ENCODE data around the gene SLC12A8. TPM values are rescaled to one million over a fixed set of nuclear protein-coding genes. Genes with fewer than 3 reads are reported as not detected.

The SLC12A8 gene
- total and polyA plus RNA-seq, 2 experiments from 2014 or later = 3.4 to 7.8 TPM

DNA sequence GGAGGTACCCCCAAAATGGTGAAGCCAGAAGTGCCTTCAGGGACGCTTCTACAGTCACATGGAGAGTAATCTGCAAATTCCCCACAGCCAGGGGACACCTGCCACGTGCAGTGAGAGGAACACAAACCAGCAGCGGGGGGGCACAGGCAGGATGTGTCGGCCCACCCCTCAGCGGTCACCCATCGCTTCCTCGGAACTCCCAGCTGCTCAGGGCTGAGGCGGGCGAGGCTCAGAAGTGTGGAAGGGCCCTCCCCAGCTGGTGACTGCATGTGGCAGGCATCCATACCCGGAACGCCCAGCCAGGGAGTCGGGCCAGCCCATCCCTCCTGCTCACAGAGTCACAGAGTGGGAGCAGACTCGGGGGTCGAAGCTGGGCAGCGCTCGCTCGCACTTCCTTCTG lies 63.7 kb downstream of the SLC12A8 start:
- Histone ChIP-seq H3K4me2 (ENCODE audit: unreplicated experiment) (peak overlapping the region; percentile 55), H3K4me3 (no peak overlapping the region), H3K27ac (peak overlapping the region; percentile 30; the same call in 1 of the 2 replicates), H2AFZ (peak overlapping the region; percentile 35), H3K27me3 (replicated peaks; ENCODE audit: insufficient read depth) (no peaks in the 10 kb centered on the region), H4K20me1 (ENCODE audit: insufficient read depth) (no peaks in the 10 kb centered on the region), H3K79me2 (ENCODE audit: insufficient read depth) (no peaks in the 10 kb centered on the region), H3K9me2 (ENCODE audit: insufficient read depth) (no peaks in the 10 kb centered on the region), H3K4me1 (ENCODE audit: insufficient read depth) (peaks cover 52% of the 10 kb centered on the region), H3F3A (ENCODE audit: insufficient read depth) (0 out of 2 replicates have a peak, but pooled peaks cover 21% of the 10 kb centered on the region), H3K36me3 (ENCODE audit: low read depth) (no peaks in the 10 kb centered on the region), H3K9ac (peak overlapping the region; percentile 46), H3K9me3 (ENCODE audit: low read depth) (no peaks in the 10 kb centered on the region)
- WGBS, 2 experiments (ENCODE audit: low coverage in 1 of 2, low lambda C conversion rate in 2 of 2, missing lambda C conversion rate in 2 of 2) = 10 to 13% methylated on average over 16 to 17 of the region's 17 CpGs
- DNase-seq = peak; percentile 88
- in situ Hi-C loops (cut with MboI) = no loop called here
- no peak for TF ChIP-seq EZH2phosphoT487 (IDR thresholded peaks at IDR 0.05; ENCODE audit: insufficient read depth, low read depth)
- no peak for TF ChIP-seq EZH2 (IDR thresholded peaks at IDR 0.05; ENCODE audit: insufficient read depth, poor library complexity, severe bottlenecking)

GRCh38 chr3:125148016-125148812 lies 64.3 kb downstream of the SLC12A8 start:
- H3K27ac ChIP-seq = no peak overlapping the region
- DNase-seq = peak; percentile 32

GRCh38 chr3:125147491-125147820 lies 65.1 kb downstream of the SLC12A8 start:
- no peaks in the 10 kb centered on the region for H3K9me2 ChIP-seq (ENCODE audit: insufficient read depth)
- H4K20me1 ChIP-seq (ENCODE audit: insufficient read depth) = no peaks in the 10 kb centered on the region
- H3K36me3 ChIP-seq (ENCODE audit: low read depth) = no peaks in the 10 kb centered on the region
- in situ Hi-C loops (cut with MboI) = no loop called here
- 0 out of 2 replicates have a peak, but pooled peaks cover 21% of the 10 kb centered on the region for H3F3A ChIP-seq (ENCODE audit: insufficient read depth)
- H2AFZ ChIP-seq = no peak overlapping the region
- DNase-seq = no peak
- 96% methylated on average over 6 of the region's 6 CpGs for WGBS, 2 experiments (ENCODE audit: low coverage in 1 of 2, low lambda C conversion rate in 2 of 2, missing lambda C conversion rate in 2 of 2)
- no peak overlapping the region for H3K9ac ChIP-seq
- H3K4me3 ChIP-seq = no peak overlapping the region
- no peaks in the 10 kb centered on the region for H3K27me3 ChIP-seq (replicated peaks; ENCODE audit: insufficient read depth)
- no peaks in the 10 kb centered on the region for H3K9me3 ChIP-seq (ENCODE audit: low read depth)
- H3K79me2 ChIP-seq (ENCODE audit: insufficient read depth) = no peaks in the 10 kb centered on the region
- H3K27ac ChIP-seq = no peak overlapping the region
- H3K4me2 ChIP-seq (ENCODE audit: unreplicated experiment) = no peak overlapping the region
- H3K4me1 ChIP-seq (ENCODE audit: insufficient read depth) = peaks cover 52% of the 10 kb centered on the region
- TF ChIP-seq EZH2phosphoT487 (IDR thresholded peaks at IDR 0.05; ENCODE audit: insufficient read depth, low read depth) (no peak), EZH2 (IDR thresholded peaks at IDR 0.05; ENCODE audit: insufficient read depth, poor library complexity, severe bottlenecking) (no peak)

More at GRCh38 chr3:125148016-125148812, 64.3 kb downstream of the SLC12A8 start:
- 0 out of 2 replicates have a peak, but pooled peaks cover 21% of the 10 kb centered on the region for H3F3A ChIP-seq (ENCODE audit: insufficient read depth)
- peak overlapping the region; percentile 46; the same call in 1 of the 2 replicates for H3K9ac ChIP-seq
- no peaks in the 10 kb centered on the region for H3K9me2 ChIP-seq (ENCODE audit: insufficient read depth)
- in situ Hi-C loops (cut with MboI) = no loop called here
- 83 to 85% methylated on average over 7 of the region's 7 CpGs for WGBS, 2 experiments (ENCODE audit: low coverage in 1 of 2, low lambda C conversion rate in 2 of 2, missing lambda C conversion rate in 2 of 2)
- TF ChIP-seq EZH2 (IDR thresholded peaks at IDR 0.05; ENCODE audit: insufficient read depth, poor library complexity, severe bottlenecking) (no peak), EZH2phosphoT487 (IDR thresholded peaks at IDR 0.05; ENCODE audit: insufficient read depth, low read depth) (no peak)
- H3K4me1 ChIP-seq (ENCODE audit: insufficient read depth) = peaks cover 53% of the 10 kb centered on the region
- no peaks in the 10 kb centered on the region for H4K20me1 ChIP-seq (ENCODE audit: insufficient read depth)
- peak overlapping the region; percentile 35 for H2AFZ ChIP-seq
- peak overlapping the region; percentile 22 for H3K4me2 ChIP-seq (ENCODE audit: unreplicated experiment)
- H3K79me2 ChIP-seq (ENCODE audit: insufficient read depth) = no peaks in the 10 kb centered on the region
- no peaks in the 10 kb centered on the region for H3K9me3 ChIP-seq (ENCODE audit: low read depth)
- H3K27me3 ChIP-seq (replicated peaks; ENCODE audit: insufficient read depth) = no peaks in the 10 kb centered on the region
- H3K4me3 ChIP-seq = no peak overlapping the region
- H3K36me3 ChIP-seq (ENCODE audit: low read depth) = no peaks in the 10 kb centered on the region

- DNase-seq = no peak
- Histone ChIP-seq H3K27ac (no peak overlapping the region), H3F3A (ENCODE audit: insufficient read depth) (0 out of 2 replicates have a peak, but pooled peaks cover 16% of the 10 kb centered on the region), H3K79me2 (ENCODE audit: insufficient read depth) (no peaks in the 10 kb centered on the region), H3K9me2 (ENCODE audit: insufficient read depth) (no peaks in the 10 kb centered on the region), H3K9me3 (ENCODE audit: low read depth) (no peaks in the 10 kb centered on the region), H3K27me3 (replicated peaks; ENCODE audit: insufficient read depth) (no peaks in the 10 kb centered on the region), H3K4me1 (ENCODE audit: insufficient read depth) (peaks cover 50% of the 10 kb centered on the region), H3K4me3 (no peak overlapping the region), H3K36me3 (ENCODE audit: low read depth) (no peaks in the 10 kb centered on the region), H3K9ac (no peak overlapping the region), H2AFZ (no peak overlapping the region), H4K20me1 (ENCODE audit: insufficient read depth) (no peaks in the 10 kb centered on the region), H3K4me2 (ENCODE audit: unreplicated experiment) (no peak overlapping the region)
- no peak for TF ChIP-seq EZH2phosphoT487 (IDR thresholded peaks at IDR 0.05; ENCODE audit: insufficient read depth, low read depth)
- TF ChIP-seq EZH2 (IDR thresholded peaks at IDR 0.05; ENCODE audit: insufficient read depth, poor library complexity, severe bottlenecking) = no peak
- WGBS, 2 experiments (ENCODE audit: low coverage in 1 of 2, low lambda C conversion rate in 2 of 2, missing lambda C conversion rate in 2 of 2) = 94% methylated on average over 22 of the region's 22 CpGs
- in situ Hi-C loops (cut with MboI) = no loop called here
Measured at GRCh38 chr3:125146626-125147490, 65.7 kb downstream of the SLC12A8 start.

All from GM23248 (cell line).